HG03159 (cell line): ENCODE results near the gene PDXK.
"Not testable (repeated sequence)": the region's sequence is repeated elsewhere in the genome, so short reads cannot be mapped to it uniquely, and the experiment has no call there.

Experiments
- ATAC-seq: cut with Tn5 transposase; IDR thresholded peaks from one replicate; pipeline ENCODE4 v1.9.1; 2021; ENCODE audit warnings: mild to moderate bottlenecking, moderate library complexity; ENCODE audit not compliant: unreplicated experiment

The PDXK gene

DNA sequence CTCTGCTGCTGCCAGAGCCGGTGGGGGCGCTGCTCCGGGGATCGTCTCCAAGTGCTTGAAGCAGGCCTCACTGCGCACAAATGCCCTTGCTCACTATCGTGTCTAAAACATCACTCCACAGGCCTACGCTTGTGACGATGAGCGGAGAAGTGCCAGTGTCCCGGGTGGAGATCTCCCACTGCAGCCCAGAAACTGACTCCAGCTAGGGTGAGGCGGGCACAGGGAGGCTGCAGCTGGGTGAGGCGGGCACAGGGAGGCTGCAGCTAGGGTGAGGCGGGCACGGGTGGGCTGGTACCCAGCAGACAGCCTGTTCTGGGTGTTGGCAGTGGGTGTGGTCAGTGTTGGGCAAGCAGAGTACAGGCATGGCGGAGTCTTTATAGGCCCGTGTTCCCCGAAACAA lies 22.7 kb upstream of the PDXK start:
- no peak for ATAC-seq

DNA sequence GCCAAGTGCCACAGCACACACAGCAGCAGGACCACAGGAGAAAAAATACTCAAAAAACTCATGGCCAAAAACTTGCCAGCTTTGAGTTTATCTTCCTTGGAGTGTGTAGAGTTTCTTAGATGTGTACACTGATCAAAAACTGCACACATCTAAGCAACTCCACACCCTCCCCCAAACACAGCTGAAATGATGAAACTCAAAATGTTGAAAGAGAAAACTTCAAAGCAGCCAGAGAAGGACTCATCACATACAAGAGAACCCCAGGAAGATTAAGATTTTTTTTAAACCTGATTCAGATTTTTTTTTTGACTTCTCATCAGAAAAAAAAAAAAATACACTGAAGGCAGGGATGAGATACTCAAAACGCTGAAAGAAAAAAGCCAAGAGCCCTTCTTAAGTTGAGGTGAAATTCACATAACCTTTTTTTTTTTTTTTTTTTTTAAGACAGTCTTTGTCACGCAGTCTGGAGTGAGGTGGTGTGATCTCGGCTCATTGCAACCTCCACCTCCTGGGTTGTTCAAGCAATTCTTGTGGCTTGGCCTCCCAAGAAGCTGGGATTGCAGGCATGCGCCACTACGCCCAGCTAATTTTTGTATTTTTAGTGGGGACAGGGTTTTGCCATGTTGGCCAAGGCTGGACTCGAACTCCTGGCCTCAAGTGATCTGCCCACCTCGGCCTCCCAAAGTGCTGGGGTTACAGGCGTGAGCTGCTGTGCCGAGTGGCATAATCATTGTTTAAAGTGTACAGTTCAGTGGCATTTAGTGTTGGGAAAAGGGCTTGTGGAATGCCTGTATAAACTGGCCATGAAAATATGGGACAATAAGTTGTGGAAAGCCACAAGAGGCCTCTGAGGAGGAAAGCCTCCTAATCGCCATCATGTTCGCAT lies 20.9 kb upstream of the PDXK start:
- no peak for ATAC-seq

DNA sequence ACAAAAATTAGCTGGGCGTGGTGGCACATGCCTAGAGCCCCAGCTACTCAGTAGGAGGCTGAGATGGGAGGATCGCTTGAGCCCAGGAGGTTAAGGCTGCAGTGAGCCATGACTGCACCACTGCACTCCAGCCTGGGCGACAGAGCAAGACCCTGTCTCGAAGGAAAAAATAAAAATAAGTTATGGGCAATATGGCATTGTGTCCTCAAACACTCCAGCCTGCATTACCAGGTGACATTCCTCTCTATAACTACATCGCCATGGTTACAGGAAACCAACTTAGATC lies 19.5 kb upstream of the PDXK start:
- not testable (repeated sequence) for ATAC-seq

DNA sequence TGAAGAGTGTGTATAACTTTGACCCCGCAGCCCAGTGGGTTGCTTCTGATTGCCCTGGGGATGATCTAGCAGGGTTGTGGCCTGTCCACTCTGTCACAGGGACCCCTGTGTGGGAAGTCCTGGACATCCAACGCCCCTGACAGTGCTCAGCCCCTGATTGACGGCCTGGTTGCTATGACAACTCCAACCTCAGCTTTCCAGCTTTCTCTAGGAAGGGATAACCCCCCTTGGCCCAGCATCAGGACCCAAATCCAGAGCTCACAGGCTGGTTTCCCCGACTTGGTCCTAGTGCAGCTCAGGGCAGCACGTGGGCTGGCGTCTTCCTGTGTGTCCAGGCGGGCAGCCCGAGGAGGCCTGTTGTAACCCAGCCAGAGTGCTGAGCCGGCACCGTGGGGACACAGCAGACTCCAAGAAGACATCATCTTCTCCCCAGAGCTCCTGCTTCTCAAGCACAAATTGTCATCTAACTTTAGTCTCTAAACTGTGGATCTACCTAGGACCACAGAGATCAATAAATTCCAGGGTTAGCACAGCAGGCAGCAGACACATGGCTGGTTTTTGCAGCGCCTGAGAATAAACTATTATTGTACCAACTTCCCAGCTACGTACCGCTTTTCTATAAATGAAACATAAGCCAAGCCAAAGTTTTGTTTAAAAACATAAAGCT lies 18.9 kb upstream of the PDXK start:
- no peak for ATAC-seq

DNA sequence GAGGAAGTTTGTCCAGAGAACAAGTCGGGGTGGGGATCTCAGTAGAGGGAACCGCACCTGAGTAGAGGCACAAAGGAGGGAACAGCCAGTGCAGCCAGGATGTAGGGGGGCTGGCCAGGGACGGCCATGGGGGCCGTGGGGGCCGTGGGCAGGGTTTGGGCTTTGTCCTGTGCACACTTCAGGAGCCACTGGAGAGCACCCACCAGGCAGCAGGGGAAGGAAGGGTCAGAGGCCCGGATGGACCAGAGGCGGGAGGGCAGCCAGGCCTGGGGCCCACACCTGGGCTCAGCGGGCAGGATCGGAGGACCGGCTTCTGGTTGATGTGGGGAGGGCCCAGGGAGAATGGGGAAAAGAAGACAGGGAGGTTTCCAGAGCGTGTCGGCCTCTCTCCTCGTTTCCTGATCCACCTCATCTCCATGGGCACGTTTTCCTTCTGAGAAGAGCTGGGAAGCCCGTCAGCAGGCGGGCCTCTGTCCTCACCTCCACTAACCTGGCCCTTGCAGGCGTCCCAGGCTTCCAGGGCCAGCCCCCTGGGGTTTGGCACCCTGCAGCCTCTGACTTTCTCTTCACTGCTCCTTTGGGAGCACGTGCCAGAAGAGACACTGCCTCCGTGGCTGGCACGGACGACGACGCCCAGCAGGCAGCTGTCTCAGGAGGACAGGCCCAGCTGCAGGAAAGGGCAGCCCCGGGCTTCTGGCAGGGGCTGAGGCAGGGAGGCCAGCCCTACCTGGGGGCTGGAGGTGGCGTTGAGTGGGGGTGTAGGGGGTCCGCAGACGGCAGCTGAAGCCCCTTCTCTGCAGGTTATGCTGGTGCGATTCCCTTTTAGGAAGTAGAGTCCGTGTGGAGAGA lies 16.8 kb upstream of the PDXK start:
- ATAC-seq, result no peak

DNA sequence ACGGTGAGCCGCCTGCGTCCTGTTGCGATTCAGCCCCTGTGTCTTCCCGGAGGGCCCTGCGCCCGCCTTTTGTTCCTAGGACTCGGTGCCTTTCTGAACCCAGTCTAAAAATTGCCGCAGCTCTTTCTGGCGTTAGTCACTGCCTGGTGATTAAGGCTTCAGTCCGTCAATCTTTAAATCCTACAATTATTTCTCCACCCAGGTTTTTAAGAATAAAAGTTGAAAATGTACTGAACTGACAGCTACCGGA lies 16.2 kb upstream of the PDXK start:
- no peak for ATAC-seq

DNA sequence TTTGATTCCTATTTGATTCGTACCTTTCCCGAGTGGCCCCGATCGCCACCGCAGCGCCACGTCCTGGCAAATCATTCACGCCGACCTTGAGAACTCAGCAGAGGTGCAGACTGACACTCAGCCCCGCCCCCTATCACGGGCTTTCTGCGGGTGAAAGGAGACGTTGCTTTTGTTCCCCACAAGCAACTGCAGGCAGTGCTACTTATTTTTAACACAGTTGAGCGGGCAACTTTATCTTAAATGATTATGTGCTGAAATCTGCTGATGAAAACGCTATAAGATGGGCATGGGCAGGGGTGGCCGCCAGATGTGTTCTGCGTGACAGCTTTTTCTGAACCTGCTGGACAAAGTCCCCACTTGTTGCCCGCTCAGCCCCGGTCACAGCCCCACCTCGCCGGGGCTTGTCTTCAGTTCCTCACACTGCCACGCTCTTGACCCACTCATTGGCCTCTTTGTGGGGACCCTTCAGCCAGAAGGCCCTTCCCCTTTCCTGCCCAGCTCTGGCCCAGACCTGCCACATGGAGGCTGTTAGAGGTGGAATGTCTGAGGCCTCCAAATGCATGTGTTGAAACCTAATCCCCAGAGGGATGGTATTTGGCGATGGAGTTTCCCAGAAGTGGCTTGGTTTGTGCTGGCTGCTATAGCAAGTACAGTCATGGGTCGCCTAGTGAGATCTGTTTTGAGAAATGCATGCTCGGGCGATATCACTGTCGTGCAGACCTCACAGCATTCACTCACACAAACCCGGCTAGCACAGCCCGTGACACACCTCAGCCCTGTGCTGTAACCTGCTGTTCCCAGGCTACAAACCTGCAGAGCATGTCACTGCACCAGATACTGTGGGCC lies 15.7 kb upstream of the PDXK start:
- no peak for ATAC-seq

DNA sequence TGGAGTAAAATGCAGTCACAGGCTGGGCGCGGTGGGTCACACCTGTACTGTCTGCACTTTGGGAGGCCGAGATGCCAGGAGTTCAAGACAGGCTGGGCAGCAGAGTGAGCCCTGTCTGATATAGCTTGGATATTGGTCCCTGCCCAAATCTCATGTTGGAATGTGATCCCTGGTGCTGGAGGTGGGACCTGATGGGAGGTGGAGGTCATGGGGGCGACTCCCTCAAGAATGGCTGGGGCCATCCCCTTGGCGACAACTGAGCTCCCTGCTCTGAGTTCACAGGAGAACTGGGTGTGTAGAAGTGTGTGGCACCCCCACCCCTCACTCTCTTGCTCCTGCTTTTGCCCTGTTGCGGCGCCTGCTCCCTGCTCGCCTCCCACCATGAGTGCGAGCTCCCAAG lies 11.5 kb upstream of the PDXK start:
- no peak for ATAC-seq

DNA sequence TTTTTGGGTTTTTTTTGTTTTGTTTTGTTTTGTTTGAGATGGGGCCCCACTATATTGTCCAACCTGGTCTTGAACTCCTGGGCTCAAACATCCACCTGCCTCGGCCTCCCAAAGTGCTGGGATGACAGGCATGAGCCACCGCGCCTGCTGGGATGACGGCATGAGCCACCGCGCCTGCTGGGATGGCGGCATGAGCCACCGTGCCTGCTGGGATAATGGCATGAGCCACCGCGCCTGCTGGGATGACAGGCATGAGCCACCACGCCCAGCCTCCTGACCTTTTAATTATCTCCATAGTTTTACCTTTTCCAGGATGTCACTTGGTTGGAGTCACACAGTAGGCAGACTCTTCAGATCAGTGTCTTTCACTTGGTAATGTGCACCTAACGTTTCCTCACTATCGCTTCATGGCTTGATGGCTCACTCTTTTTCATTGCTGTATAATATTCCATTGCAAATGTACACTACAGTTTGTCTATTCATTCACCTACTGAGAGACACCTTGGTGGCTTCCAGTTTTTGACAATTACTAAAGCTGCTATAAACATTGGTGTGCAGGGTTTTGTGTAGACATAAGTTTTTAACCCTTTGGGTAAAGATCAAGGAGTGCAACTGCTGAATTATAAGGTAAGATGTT lies 10.1 kb upstream of the PDXK start:
- no peak for ATAC-seq

DNA sequence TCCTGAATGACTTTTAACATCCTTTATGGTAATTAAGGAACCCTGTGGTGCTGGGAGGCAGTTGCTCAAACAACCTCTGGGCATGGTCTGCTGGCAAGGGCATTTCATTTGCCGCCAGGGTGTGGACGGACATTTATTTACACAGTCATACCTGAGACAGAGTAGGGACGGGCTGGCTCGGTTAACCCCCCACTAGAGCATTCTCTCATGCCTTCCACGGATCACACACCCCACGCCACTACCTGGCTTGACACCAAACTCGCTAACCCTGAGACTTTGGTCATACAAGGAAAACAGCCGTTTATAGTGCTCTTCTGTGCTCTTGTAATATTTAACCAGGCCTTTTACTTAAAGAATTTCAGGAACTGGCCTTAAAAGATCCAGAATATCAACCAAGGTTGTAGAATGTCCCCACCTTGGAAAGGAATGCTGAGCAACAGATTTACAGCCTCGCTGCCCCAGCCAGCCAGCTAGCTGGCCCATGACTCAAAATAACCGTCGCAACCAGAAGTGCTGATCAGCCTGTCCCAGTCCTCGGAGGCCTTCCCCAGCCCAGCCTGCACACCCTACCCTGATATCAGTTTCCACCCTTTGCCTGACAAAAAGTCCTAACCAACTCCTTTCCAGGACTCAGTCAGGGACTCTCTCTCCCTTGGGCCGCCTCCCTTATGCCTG lies 6.5 kb upstream of the PDXK start:
- ATAC-seq, result no peak

DNA sequence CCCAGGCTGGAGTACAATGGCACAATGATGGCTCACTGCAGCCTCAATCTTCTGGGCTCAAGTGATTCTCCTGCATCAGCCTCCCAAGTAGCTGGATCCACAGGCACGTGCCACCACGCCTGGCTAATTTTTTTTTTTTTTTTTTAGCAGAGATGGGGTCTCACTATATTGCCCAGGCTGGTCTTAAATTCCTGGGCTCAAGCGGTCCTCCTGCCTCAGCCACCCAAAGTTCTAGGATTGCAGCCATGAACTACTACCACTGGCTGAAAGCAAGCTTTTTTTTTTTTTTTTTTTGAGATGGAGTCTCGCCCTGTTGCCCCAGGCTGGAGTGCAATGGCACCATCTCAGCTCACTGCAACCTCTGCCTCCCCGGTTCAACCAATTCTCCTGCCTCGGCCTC lies 5.8 kb upstream of the PDXK start:
- ATAC-seq, result not testable (repeated sequence)

DNA sequence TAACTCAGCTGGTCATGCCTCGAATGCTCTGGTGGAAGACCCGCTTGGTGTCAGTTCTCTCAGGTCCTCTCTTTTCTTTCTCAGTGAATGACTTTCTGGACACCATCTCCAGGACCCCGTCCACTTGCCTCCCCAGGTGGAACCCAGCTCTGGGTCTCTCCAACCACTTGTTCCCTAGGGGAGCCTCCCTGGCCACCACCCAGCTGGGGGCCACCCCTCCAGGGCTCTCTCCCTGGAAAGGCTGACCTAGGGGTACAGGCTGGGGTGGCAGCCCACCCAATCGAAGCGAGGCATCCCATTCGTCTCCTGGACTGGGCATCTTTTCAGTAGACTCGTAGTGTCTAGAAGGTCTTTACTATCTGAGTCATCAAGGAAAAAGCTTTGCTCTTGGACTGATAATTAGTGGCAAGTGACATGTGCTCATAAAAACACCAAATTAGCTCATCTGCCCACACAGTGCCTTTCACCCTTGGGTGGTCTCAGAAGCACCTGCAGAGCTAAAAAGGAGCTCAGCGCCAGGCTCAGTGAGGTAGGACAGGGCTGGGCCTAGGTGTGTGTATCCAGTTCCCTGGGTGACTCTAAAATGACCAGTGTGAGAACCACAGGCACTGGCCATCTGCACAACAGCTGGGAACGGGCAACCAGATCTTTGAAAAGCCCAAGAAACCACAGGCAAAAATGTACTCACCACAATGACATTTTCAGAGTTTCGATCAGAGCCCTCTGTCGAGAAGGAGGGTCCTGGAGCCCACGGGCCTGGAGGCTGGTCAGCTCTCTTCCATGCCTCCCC lies 2.4 kb upstream of the PDXK start:
- ATAC-seq, result no peak

DNA sequence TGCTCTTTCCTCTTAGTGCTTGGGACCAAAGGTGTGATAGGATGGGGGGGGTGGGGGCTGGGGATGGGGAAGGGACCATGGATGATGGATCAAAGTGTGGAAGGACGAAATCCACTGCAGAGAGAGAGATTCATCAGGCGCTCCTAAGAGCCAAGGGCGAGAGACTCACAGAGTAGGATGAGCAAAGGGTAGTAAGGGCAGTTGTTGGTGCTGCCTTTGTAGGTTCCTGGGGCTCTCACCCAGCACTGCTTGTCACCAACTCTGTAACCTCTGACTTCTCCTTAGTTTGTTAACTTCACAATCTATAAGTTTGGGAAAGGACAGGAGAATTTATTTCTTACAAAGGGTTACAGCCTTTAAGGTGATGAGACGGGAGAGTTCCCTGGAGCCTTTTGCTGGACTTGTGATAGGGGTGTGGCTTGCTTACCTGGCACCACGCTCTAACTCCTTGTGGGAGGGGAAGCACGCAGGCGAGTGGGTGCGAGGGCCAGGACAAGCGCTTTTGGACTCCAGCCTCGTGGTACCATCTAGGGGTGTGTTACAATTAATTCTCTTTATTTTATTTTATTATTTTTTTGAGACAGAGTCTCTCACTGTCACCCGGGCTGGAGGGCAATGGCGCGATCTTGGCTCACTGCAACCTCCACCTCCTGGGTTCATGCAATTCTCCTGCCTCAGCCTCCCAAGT lies 1.6 kb upstream of the PDXK start:
- no peak for ATAC-seq

DNA sequence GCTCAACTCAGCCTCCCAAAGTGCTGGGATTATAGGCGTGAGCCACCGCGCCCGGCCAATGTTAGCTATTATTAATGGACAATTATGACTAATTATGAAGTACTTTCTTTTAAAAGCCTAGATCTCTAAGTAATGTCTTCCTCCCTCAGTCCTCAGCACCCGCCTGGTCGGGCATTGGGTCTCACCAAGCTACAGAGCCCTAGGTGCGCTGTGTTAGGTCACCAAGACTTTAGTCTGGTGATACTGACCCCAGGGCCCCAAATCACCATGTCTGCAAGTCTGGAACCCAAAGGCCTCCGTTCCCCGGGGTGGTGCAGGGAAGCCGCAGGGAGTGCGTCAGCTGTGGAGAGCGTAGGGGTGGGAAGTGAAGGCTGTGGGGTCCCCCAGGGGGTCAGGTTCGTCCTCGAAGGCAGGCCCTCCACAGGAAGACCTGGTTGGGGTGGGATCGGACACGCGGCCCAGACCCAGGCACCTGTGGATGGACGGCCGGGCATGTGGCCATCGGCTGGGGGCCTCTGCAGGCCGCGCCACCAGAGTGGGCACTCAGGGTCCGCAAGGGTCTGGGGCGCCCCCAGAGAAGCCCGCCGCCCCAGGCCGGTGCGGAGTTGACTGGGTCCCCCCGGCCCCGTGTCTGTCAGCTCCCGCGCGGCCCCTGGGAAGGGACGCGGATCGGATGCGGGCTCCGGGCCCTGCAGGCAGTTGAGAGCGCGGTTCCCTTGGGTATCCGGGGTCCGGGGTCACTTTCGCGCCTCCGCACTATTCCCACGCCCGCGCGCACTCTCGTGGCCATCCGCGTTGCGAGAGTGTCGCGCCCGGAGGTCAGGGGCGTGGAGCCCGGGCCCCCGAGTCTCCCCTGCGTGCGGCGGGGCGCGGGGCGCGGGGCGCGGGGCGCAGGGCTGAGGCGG lies 710 bp upstream of the PDXK start:
- ATAC-seq, result no peak

DNA sequence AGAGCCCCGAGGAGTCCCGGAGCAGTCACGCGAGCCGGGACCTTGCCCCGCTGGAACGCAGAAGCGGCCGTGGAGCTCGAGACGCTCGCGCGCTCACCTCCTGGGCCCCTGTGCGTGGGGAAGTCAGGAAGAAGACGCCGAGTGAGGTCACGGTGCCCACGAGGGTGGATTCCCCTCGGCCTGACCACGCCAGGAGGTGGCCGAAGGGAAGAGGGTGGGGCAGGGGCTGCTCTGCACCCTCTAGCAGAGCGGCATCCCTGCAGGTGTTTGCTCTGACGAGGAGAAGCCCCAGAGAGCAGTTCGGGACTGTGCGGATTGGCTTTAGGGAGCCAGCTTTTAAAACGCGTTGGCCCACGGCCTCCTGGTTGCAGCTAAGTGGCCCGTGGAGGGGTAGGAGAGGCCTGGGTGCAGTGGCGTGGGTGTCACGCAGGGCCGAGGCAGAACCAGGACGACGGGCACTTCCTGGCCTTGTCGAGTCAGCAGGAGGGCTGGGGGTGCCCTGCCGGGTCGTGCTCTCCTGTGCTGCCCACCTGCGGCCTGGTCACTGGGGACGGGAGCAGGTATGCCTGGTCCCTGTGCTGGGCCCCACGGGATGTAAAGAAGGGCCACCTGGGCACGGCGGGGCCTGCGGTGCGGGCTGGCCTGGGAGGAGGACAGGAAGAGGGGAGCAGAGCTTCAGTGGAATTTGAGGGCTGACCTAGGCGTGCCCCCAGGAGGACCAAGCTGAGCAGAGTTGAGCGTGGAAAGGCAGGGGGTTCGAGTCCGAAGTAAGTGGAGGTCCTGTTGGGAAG lies 1.0 kb downstream of the PDXK start:
- ATAC-seq, result no peak

DNA sequence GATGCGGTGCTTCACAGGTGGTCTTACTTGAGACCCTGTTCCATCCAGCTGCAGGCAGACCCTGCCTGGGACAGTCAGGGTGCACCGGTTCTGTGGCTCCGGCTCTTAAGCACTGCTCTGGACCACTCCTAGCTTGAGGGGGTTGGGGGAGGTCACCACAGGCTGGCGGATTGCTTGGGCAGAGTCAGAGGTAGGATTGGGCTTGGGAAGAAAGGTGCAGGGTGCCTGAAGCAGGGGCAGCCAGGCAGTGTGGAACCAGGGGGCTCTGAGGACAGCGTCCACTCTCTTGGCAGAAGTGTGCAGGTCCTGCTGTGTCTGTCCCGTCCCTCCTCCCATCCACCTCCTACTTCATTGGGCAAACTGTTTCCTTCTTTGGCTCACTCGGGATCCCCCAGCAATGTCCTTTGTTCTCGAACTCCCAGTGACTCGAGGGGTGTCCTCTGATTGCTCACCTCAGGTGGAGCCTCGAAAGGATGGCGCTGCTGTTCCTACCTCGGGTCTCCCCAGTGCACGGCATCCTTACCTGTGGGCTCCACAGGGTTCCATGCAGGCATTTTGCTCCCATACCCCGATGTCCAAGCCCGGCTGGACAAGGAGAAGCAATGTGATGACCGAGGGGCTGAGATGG lies 1.7 kb downstream of the PDXK start:
- no peak for ATAC-seq

DNA sequence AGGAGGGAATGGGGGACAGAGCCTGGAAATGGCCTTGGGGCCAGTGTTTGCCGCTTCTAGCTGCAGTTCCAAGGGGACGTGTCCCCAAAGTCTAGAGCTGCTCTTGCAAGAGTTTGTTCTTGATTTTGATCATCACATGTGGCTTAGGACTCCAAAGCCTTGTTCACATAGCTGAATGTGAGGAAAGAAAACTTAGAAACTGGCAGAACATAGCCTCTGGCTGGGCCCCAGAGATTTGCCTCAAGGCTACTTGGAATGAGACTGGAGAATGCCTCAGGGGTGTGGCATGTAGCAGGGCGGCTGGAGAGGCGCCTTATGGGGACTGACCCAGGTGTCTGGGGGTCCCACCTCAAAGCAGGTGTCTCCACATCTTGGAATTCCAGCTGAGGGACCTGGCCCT lies 2.3 kb downstream of the PDXK start:
- ATAC-seq, result no peak
